GM18951 (cell line): ENCODE measurements around the gene MDGA2.

Source experiments
- POLR2A ChIP-seq: IDR thresholded peaks from 4 replicates; pipeline ENCODE4 v1.6.1; 2011; ENCODE audit warnings: mild to moderate bottlenecking; ENCODE audit not compliant: insufficient read length, insufficient read depth; ENCODE audit errors: extremely low read depth
- in situ Hi-C: fragments of 300-500 bp; cut with MboI; formaldehyde crosslinking; loops from one replicate; pipeline ENCODE4 v1.12.0; 2022; ENCODE audit warnings: low sequenced_read_pairs, mixed read lengths, inconsistent platforms; ENCODE audit not compliant: unreplicated experiment

MDGA2 gene

GRCh38 chr14:47425302-47425701, 250.1 kb downstream of the MDGA2 start:
- in situ Hi-C loops: no loop called here
- no peak for TF ChIP-seq POLR2A

GRCh38 chr14:47422191-47422590, 253.2 kb downstream of the MDGA2 start:
- in situ Hi-C loops: no loop called here
- no peak for TF ChIP-seq POLR2A

DNA sequence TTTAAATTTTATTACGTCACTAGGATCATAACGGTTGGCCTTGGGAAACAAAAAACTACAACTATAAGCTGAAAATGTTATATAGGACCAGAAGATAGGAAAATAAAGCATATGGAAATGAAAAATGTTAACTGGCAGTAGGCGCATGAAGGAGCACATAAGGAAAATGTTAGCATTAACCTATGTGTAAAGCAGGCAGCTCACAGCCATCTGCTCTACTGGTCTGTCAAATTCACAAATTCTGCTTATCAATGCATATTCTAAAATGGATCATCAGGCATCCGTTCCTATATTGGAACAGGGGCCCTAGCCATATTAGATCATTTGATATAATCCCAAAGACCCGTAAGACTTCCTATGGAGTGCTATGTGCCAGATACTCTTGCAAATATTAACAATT, 263.9 kb downstream of the MDGA2 start:
- no peak for TF ChIP-seq POLR2A
- in situ Hi-C loops: no loop called here

DNA sequence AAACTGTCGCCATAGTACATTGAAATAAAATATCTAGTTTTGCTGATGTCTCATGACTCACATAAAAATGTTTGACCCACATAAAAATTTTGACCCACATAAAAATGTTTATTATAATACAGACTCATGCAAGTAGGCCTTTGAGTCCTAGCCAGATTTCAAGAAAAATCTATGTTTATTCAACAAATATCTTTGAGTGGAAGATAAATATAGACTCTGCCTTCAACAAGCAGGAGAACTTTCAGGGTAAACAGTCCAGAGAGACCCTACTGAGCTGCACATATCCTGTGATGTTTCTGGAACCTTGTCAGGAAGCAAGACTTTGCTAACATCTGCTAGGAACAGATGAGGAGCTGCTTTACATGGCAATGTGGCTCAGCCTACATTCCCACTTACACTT, 283.1 kb downstream of the MDGA2 start:
- in situ Hi-C loops: no loop called here
- TF ChIP-seq POLR2A: no peak

DNA sequence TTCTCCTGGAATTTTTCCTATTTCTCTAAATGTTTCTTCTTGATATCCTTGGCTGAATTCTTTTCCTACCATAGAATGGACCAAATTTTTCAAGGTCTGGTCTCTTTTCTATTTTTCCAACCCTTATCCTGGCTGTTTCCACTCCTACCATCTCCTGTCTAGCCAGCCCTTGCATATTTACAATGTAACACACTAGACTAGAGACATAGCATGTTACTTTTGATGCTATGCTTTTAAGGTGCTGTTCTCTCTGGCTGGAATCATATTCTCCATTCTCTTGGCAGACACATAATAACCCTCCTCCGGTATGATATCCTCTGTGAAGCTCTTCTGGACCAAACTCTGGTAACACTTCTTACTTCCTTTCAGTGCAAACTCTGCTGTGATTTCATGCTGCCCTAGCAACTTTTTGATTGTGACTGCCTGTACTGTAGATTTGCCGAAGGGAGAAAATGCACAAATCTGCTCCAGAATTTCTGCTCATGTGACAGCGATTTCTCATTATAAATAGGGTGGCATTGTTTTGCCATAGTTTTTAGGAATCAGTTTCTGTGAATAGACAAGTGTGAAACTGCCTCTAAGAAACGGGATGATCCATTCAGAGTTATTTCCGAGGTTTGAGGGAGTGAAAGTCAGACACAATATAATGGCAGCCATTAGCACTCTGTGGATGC, 284.4 kb downstream of the MDGA2 start:
- TF ChIP-seq POLR2A: no peak
- in situ Hi-C loops: no loop called here

DNA sequence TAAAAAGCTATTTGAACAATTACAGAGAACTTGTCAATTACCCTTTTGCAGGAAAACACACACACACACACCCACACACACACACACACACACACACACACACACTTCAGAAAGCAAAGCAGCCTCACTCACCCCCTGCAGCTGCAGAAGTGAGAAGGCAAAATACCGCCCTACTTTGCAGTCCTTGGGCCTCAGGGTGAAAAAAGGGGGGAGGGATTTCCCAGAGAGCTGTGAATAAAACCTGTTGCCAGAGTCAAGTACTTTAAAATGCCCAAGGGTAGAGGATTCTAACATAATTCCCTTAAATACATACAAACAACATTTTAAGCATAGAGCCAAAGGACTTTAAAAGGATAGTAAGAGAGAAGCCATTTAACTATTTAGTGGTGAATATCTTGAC, 285.9 kb downstream of the MDGA2 start:
- TF ChIP-seq POLR2A: no peak

DNA sequence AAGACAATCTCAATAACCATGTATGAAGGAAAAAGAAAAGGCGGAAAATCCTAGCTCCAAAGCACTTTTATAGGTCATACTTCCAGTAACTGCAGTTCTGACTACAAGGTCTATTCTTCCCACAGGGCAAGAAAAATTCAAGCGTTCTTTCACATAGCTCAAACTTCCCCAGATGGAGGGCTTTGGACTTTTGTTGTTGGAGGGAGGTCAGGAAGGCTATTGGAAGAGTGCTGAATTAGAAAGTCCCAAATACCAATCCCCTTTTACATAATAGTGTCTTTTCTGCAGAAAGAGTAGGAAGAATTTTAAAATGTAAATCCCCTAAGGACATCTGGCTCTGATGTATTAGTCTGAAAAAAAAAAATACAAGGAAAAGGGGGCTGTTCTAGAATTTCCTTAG, 309.4 kb downstream of the MDGA2 start:
- in situ Hi-C loops: no loop called here
- no peak for TF ChIP-seq POLR2A

More for the DNA sequence above, 285.9 kb downstream of the MDGA2 start:
- in situ Hi-C loops: no loop called here

DNA sequence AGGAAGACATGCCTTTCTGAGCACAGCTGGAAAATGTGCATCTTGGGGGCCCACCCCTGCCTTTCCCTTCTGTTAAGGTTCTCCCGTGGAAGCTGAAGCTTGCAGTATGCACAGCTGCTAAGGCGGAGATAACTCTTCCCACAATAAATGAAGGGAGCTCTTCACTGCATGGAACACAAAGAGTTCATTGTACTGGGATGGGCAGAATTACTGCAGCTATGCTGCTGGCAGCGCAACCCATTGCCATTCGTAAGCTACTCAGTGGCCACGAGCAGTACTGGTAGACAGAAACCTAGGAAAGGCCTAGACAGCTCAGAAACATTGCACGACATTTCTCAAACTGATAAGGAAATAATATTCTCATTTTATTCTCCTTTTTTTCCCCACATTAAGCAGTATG, 310.2 kb downstream of the MDGA2 start:
- no peak for TF ChIP-seq POLR2A
- in situ Hi-C loops: no loop called here

DNA sequence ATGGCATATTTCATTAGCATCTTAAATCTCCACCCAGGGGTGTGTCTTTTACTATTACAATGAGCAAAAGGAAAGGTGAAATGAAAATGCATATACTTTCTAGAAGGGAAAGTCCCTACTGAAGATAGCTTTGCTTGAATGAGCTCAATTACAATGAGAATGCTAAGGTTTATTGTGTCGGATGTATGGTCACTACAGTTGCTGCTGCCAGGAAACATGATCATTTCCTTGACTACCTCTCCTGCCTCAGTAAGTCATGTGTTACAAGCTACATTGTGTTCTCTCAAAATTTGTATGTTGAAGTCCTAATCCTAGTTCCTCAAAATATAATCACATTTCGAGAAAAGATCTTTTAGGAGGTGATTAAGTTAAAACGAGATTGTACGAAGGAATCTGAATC, 322.2 kb downstream of the MDGA2 start:
- in situ Hi-C loops: no loop called here
- TF ChIP-seq POLR2A: no peak

GRCh38 chr14:47346849-47347248, 328.6 kb downstream of the MDGA2 start:
- TF ChIP-seq POLR2A: no peak
- in situ Hi-C loops: no loop called here

- in situ Hi-C loops: no loop called here
- no peak for TF ChIP-seq POLR2A
These were observed 330.4 kb downstream of the MDGA2 start for GRCh38 chr14:47345016-47345415.

GRCh38 chr14:47332939-47333338, 342.5 kb downstream of the MDGA2 start:
- in situ Hi-C loops: no loop called here
- TF ChIP-seq POLR2A: no peak

GRCh38 chr14:47332106-47332505, 343.3 kb downstream of the MDGA2 start:
- no peak for TF ChIP-seq POLR2A
- in situ Hi-C loops: no loop called here

DNA sequence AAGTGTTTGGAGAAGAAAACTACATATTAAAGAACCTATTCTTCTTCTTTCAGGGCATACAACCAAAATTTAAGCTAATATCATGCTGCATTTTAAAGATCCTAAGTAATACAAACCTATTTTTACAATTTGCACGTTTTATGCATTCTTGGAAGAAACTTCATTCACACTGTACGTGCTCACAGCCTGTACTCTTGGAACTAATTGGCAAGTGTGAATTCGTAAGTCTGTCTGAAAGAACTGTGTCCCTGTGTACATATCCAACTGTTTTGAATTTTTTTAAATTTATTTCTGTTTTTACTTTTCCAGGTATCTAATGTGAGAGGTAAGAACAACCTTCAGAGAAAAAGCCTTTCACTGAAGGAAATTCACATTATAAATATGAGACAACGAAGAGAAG, 347.0 kb downstream of the MDGA2 start:
- no peak for TF ChIP-seq POLR2A

GRCh38 chr14:47327336-47327735, 348.1 kb downstream of the MDGA2 start:
- in situ Hi-C loops: no loop called here
- TF ChIP-seq POLR2A: no peak

More for the DNA sequence above, 347.0 kb downstream of the MDGA2 start:
- in situ Hi-C loops: no loop called here
